ENCODE measurements around the gene RBMS3. TPM values are rescaled to one million over a fixed set of nuclear protein-coding genes. Genes with fewer than 3 reads are reported as not detected.

RBMS3 gene
- total and polyA plus RNA-seq, 12 donors, result 8.7 to 90.1 (median 51.2) TPM

DNA sequence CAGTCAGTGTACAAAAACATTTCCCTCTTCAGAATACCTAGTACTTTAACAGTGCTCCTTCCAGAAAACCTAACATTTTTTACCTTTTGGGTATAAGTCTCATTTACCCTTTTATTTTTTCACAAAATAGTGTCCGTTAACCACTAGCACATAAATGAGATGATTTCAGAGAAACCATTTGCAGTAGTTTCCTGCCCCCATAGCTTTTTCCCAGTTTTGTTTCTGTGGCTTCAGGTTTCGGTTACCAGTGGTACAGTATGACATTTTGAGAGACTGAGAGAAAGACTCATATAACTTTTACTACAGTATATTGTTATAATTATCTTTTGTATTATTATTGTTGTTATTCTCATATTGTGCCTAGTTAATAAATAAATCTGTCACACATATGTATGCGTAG is 6.2 kb upstream of the RBMS3 start:
- Histone ChIP-seq H3K27ac (no peak overlapping the region), H3K27me3 (no peaks in the 10 kb centered on the region), H3K36me3 (replicated peaks in 1 of 2) (no peaks in the 10 kb centered on the region), H3K4me3 (no peak overlapping the region), H3K4me1 (replicated peaks in 1 of 2) (peaks cover 0 to 13% of the 10 kb centered on the region in 2 donors), H3K9me3 (replicated peaks in 1 of 3) (no peaks in the 10 kb centered on the region)
- intact Hi-C loops (cut with DNase I), result no loop called here
- TF ChIP-seq, protein P1, sequence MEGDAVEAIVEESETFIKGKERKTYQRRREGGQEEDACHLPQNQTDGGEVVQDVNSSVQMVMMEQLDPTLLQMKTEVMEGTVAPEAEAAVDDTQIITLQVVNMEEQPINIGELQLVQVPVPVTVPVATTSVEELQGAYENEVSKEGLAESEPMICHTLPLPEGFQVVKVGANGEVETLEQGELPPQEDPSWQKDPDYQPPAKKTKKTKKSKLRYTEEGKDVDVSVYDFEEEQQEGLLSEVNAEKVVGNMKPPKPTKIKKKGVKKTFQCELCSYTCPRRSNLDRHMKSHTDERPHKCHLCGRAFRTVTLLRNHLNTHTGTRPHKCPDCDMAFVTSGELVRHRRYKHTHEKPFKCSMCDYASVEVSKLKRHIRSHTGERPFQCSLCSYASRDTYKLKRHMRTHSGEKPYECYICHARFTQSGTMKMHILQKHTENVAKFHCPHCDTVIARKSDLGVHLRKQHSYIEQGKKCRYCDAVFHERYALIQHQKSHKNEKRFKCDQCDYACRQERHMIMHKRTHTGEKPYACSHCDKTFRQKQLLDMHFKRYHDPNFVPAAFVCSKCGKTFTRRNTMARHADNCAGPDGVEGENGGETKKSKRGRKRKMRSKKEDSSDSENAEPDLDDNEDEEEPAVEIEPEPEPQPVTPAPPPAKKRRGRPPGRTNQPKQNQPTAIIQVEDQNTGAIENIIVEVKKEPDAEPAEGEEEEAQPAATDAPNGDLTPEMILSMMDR (IDR thresholded peaks at IDR 0.05), result no peak
- no peak for TF ChIP-seq POLR2A (IDR thresholded peaks at IDR 0.05)
- WGBS, 4 donors, result 93 to 97% (median 95%) methylated on average over 3 of the region's 3 CpGs
- no peak for DNase-seq

DNA sequence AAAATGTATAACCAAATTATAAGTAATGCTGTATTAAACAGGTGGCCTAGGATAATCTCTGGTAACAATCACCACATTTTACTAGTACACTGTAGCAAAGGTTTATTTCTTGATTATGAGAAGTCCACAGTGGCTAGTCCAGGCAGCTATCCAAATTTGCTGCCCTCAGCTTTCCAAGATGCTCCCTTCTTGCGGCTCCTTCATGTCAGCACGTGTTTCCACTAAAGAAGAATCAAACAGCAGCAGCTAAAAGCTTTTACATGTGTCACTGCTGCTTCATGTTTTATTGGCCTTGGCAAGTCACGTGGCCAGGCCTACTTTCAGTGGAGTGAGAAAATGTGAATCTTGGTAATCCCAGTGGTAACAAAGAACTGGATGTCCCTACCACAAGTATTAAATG is 5.6 kb upstream of the RBMS3 start:
- Histone ChIP-seq H3K27ac (no peak overlapping the region), H3K36me3 (replicated peaks in 1 of 2) (no peaks in the 10 kb centered on the region), H3K9me3 (replicated peaks in 1 of 3) (no peaks in the 10 kb centered on the region), H3K27me3 (no peaks in the 10 kb centered on the region), H3K4me3 (no peak overlapping the region), H3K4me1 (replicated peaks in 1 of 2) (peaks cover 0 to 17% of the 10 kb centered on the region in 2 donors)
- intact Hi-C loops (cut with DNase I), result no loop called here
- peak in 3 of 7 donors; percentile 21 to 56 (median 25) for DNase-seq
- 41 to 69% (median 47%) methylated on average over 3 of the region's 3 CpGs for WGBS, 4 donors
- TF ChIP-seq, protein P1 (IDR thresholded peaks at IDR 0.05), result no peak
- no peak for TF ChIP-seq POLR2A (IDR thresholded peaks at IDR 0.05)

DNA sequence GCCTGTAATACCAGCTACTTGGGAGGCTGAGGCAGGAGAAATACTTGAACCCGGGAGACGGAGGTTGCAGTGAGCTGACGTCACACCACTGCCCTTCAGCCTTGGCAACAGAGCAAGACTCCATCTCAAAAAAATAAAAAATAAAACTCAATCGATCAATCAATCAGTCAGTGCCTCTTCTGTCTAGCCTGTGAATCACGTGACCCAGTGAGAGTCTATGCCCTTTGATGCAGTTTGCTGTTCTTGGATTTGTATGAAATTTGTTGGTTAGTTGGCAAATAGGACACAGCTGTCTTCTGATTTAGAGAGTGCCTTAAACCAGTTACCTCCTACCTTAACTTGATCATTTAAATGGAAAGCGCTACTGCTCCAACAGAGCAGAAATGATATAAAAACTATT is 3.6 kb upstream of the RBMS3 start:
- no peaks in the 10 kb centered on the region for H3K27me3 ChIP-seq
- H3K27ac ChIP-seq, result no peak overlapping the region
- H3K4me1 ChIP-seq (replicated peaks in 1 of 2), result peaks cover 0 to 17% of the 10 kb centered on the region in 2 donors
- no peak for DNase-seq
- 91 to 99% (median 94%) methylated on average over 6 of the region's 6 CpGs for WGBS, 4 donors
- H3K36me3 ChIP-seq (replicated peaks in 1 of 2), result no peaks in the 10 kb centered on the region
- no peak overlapping the region for H3K4me3 ChIP-seq
- no peaks in the 10 kb centered on the region for H3K9me3 ChIP-seq (replicated peaks in 1 of 3)
- intact Hi-C loops (cut with DNase I), result no loop called here
- no peak for TF ChIP-seq POLR2A (IDR thresholded peaks at IDR 0.05)
- TF ChIP-seq, protein P1 (IDR thresholded peaks at IDR 0.05), result no peak

DNA sequence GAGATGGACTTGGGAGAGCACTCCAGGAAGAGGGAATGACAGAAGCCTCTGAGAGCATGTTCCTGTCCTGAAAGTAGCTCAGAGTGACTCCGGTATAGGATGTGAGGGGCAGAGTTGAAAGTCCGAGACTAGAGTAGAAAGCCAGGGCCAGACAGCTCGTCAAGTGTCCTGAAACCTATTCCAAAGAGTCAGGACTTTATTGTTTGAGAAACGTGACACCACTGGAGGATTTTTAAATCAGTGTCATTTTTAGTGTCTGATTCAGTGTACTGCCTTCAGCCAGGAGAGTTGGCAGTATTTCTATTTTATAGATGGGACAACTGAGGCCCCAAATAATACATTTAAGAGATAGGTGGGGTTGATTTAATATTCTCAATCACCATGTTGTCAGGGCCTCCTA is 1.6 kb upstream of the RBMS3 start:
- DNase-seq, result no peak
- Histone ChIP-seq H3K27ac (peak overlapping the region in 2 of 5 donors; percentile 1 to 88), H3K4me1 (replicated peaks in 1 of 2) (peaks cover 0 to 17% of the 10 kb centered on the region in 2 donors), H3K4me3 (peak overlapping the region in 1 of 4 donors; percentile 77), H3K36me3 (replicated peaks in 1 of 2) (no peaks in the 10 kb centered on the region), H3K27me3 (no peaks in the 10 kb centered on the region), H3K9me3 (replicated peaks in 1 of 3) (no peaks in the 10 kb centered on the region)
- intact Hi-C loops (cut with DNase I), result no loop called here
- no peak for TF ChIP-seq POLR2A (IDR thresholded peaks at IDR 0.05)
- TF ChIP-seq, protein P1 (IDR thresholded peaks at IDR 0.05), result no peak
- 52 to 73% (median 68%) methylated on average over 4 of the region's 4 CpGs for WGBS, 4 donors
